Prostate gland (tissue), 2 donors: ENCODE results near the gene NFAM1. TPM values are rescaled to one million over a fixed set of nuclear protein-coding genes. Genes with fewer than 3 reads are reported as not detected.

ENCODE experiments used
- DNase-seq: peaks from one replicate; pipeline ENCODE4 v3.0.0-alpha.2; 2019; ENCODE audit warnings: low spot score
- H3K27ac ChIP-seq, 2 donors: fragments of 200-600 bp; sonication (generic); 2 replicates each; pipeline ENCODE4 v1.5.1; 2017 to 2019
- H3K27me3 ChIP-seq: fragments of 200-600 bp; sonication (generic); replicated peaks from 2 replicates; pipeline ENCODE4 v1.5.1; 2019; ENCODE audit not compliant: insufficient read depth
- H3K36me3 ChIP-seq, 2 donors: fragments of 200-600 bp; sonication (generic); 1 replicate in 1 of 2; 2 replicates in 1 of 2; pipeline versions ENCODE4 v1.5.1 to v1.8.1; 2017 to 2019
- H3K4me1 ChIP-seq: fragments of 200-600 bp; sonication (generic); replicated peaks from 2 replicates; pipeline ENCODE4 v1.5.1; 2019
- H3K4me3 ChIP-seq, 2 donors: fragments of 200-600 bp; sonication (generic); 2 replicates each; pipeline ENCODE4 v1.5.1; 2017 to 2019
- H3K9me3 ChIP-seq: fragments of 200-600 bp; sonication (generic); 2 replicates; pipeline ENCODE4 v1.5.1; 2017
- CTCF ChIP-seq, 4 experiments: fragments of 200-600 bp in 2 of 4; fragments of 450-650 bp in 2 of 4; sonication (generic) in 2 of 4; IDR thresholded peaks; 1 replicate in 3 of 4; 2 replicates in 1 of 4; pipeline ENCODE4 v1.5.1; 2016 to 2019; ENCODE audit warnings: antibody characterized with exemption in 4 of 4, mild to moderate bottlenecking in 2 of 4, moderate library complexity in 2 of 4
- POLR2A ChIP-seq: fragments of 450-650 bp; IDR thresholded peaks from one replicate; pipeline ENCODE4 v1.6.1; 2016; ENCODE audit warnings: antibody characterized with exemption, mild to moderate bottlenecking
- POLR2AphosphoS5 ChIP-seq: sonication (generic); formaldehyde crosslinking; IDR thresholded peaks from one replicate; pipeline ENCODE4 v1.6.1; 2017; ENCODE audit warnings: antibody characterized with exemption
- WGBS: methylation state at CpG from one replicate; pipeline ENCODE4 v1.1.5; 2018; 5-methylcytosine and 5-hydroxymethylcytosine counted together
- intact Hi-C: fragments of 100-400 bp; cut with DNase I; formaldehyde crosslinking; loops from one replicate; pipeline ENCODE4 v1.14.2; 2022
- total RNA-seq, 2 donors: library from RNA; depleted of rRNA; stranded (reverse); fragments of >200 nt; gene quantifications; one replicate each; pipeline ENCODE4 v1.1.0, GENCODE V29; 2016

Gene NFAM1
- total RNA-seq, 2 donors from 2014 or later, result 0.36 to 2.4 TPM

DNA sequence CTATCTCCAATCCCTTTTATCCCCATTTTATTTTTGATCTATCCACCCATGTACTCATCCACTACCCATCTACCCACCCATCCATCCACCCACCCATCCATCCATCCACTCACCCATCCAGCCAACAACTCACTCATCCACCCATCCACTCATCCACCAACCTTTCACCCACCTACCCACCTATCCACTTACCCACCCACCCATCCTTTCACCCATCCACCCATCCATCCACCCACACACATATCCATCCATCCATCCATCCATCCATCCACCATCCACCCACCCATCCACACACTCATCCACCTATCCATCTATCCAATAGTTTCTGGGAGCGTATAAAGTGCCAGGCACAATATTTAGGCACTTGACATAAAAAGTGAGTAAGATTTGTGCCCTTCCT lies 39.2 kb upstream of the NFAM1 start:
- Histone ChIP-seq H3K4me1 (no peaks in the 10 kb centered on the region), H3K27ac (no peak overlapping the region), H3K9me3 (no peaks in the 10 kb centered on the region), H3K4me3 (no peak overlapping the region), H3K36me3 (no peaks in the 10 kb centered on the region), H3K27me3 (no peaks in the 10 kb centered on the region)
- 95% methylated on average over 1 of the region's 1 CpG for WGBS
- intact Hi-C loops, result no loop called here
- DNase-seq, result no peak
- TF ChIP-seq POLR2AphosphoS5 (no peak), POLR2A (no peak), CTCF (IDR thresholded peaks at IDR 0.05) (no peak)

- Histone ChIP-seq H3K4me3 (no peak overlapping the region), H3K27ac (no peak overlapping the region), H3K4me1 (no peaks in the 10 kb centered on the region), H3K9me3 (no peaks in the 10 kb centered on the region), H3K36me3 (no peaks in the 10 kb centered on the region), H3K27me3 (no peaks in the 10 kb centered on the region)
- TF ChIP-seq POLR2A, result no peak
- TF ChIP-seq POLR2AphosphoS5, result no peak
- TF ChIP-seq CTCF (IDR thresholded peaks at IDR 0.05), result no peak
- 40% methylated on average over 4 of the region's 4 CpGs for WGBS
- DNase-seq, result no peak
- intact Hi-C loops, result no loop called here
Observed at GRCh38 chr22:42470366-42471082, 38.3 kb upstream of the NFAM1 start.

- Histone ChIP-seq H3K9me3 (no peaks in the 10 kb centered on the region), H3K4me3 (no peak overlapping the region), H3K27me3 (no peaks in the 10 kb centered on the region), H3K27ac (no peak overlapping the region), H3K4me1 (no peaks in the 10 kb centered on the region), H3K36me3 (no peaks in the 10 kb centered on the region)
- 90% methylated on average over 2 of the region's 2 CpGs for WGBS
- TF ChIP-seq POLR2AphosphoS5 (no peak), POLR2A (no peak), CTCF (IDR thresholded peaks at IDR 0.05) (no peak)
- intact Hi-C loops, result no loop called here
- no peak for DNase-seq
Observed at GRCh38 chr22:42468841-42469240, 36.6 kb upstream of the NFAM1 start.

- TF ChIP-seq CTCF (IDR thresholded peaks at IDR 0.05) (no peak), POLR2AphosphoS5 (no peak), POLR2A (no peak)
- intact Hi-C loops, result no loop called here
- no peaks in the 10 kb centered on the region for H3K27me3 ChIP-seq
- WGBS, result 12% methylated on average over 1 of the region's 1 CpG
- H3K36me3 ChIP-seq, result no peaks in the 10 kb centered on the region
- DNase-seq, result no peak
- no peak overlapping the region for H3K4me3 ChIP-seq
- H3K27ac ChIP-seq, result no peak overlapping the region
- H3K4me1 ChIP-seq, result peaks cover 5% of the 10 kb centered on the region
- H3K9me3 ChIP-seq, result no peaks in the 10 kb centered on the region
Observed at GRCh38 chr22:42462016-42462415, 29.8 kb upstream of the NFAM1 start.

GRCh38 chr22:42461511-42461910 lies 29.3 kb upstream of the NFAM1 start:
- TF ChIP-seq POLR2AphosphoS5 (no peak), POLR2A (no peak), CTCF (IDR thresholded peaks at IDR 0.05) (no peak)
- H3K27me3 ChIP-seq, result no peaks in the 10 kb centered on the region
- H3K4me1 ChIP-seq, result peaks cover 5% of the 10 kb centered on the region
- H3K9me3 ChIP-seq, result no peaks in the 10 kb centered on the region
- H3K36me3 ChIP-seq, result no peaks in the 10 kb centered on the region
- 56% methylated on average over 3 of the region's 3 CpGs for WGBS
- intact Hi-C loops, result no loop called here
- DNase-seq, result no peak
- no peak overlapping the region for H3K27ac ChIP-seq
- no peak overlapping the region for H3K4me3 ChIP-seq
